NK-92 (cell line): Measurements from ENCODE around the gene TMEM63A.
"Not testable (repeated sequence)": the region's sequence is repeated elsewhere in the genome, so short reads cannot be mapped to it uniquely, and the experiment has no call there.

Source experiments
- DNase-seq: peaks from one replicate; lab custom pipeline; 2025; ENCODE audit not compliant: unreplicated experiment; lab: John Stamatoyannopoulos, UW

The TMEM63A gene

GRCh38 chr1:225823811-225824261, 58.3 kb downstream of the TMEM63A start:
- no peak for DNase-seq

GRCh38 chr1:225822655-225823403, 59.4 kb downstream of the TMEM63A start:
- DNase-seq, result no peak

- no peak for DNase-seq
Observed at GRCh38 chr1:225820522-225821120, 61.6 kb downstream of the TMEM63A start.

GRCh38 chr1:225819346-225820192, 62.6 kb downstream of the TMEM63A start:
- DNase-seq, result no peak

GRCh38 chr1:225818229-225818628, 64.0 kb downstream of the TMEM63A start:
- DNase-seq, result no peak

GRCh38 chr1:225817611-225818061, 64.5 kb downstream of the TMEM63A start:
- DNase-seq, result no peak

- DNase-seq, result no peak
Observed at GRCh38 chr1:225816643-225817538, 65.3 kb downstream of the TMEM63A start.

- no peak for DNase-seq
Observed at GRCh38 chr1:225815526-225816178, 66.5 kb downstream of the TMEM63A start.

GRCh38 chr1:225815090-225815489, 67.1 kb downstream of the TMEM63A start:
- not testable (repeated sequence) for DNase-seq

GRCh38 chr1:225814381-225814780, 67.8 kb downstream of the TMEM63A start:
- DNase-seq, result no peak

- no peak for DNase-seq
Observed at GRCh38 chr1:225813214-225813964, 68.8 kb downstream of the TMEM63A start.

GRCh38 chr1:225812488-225813213, 69.5 kb downstream of the TMEM63A start:
- no peak for DNase-seq

GRCh38 chr1:225811622-225812487, 70.3 kb downstream of the TMEM63A start:
- no peak for DNase-seq

- DNase-seq, result not testable (repeated sequence)
Observed at GRCh38 chr1:225810579-225811538, 71.3 kb downstream of the TMEM63A start.

GRCh38 chr1:225809842-225810578, 72.2 kb downstream of the TMEM63A start, which contains the start of gene EPHX1:
Gene EPHX1 (plus strand): TSS chr1:225810124. CDS start chr1:225828730, 18,606 bp downstream.
- DNase-seq, result no peak

- DNase-seq, result no peak
Observed at GRCh38 chr1:225808136-225808535, 74.0 kb downstream of the TMEM63A start.
